ENCODE data around the gene PSMB2.

PSMB2 gene

GRCh38 chr1:35559317-35559944 is 81.9 kb downstream of the PSMB2 start (continued):
- TF ChIP-seq, protein P1, sequence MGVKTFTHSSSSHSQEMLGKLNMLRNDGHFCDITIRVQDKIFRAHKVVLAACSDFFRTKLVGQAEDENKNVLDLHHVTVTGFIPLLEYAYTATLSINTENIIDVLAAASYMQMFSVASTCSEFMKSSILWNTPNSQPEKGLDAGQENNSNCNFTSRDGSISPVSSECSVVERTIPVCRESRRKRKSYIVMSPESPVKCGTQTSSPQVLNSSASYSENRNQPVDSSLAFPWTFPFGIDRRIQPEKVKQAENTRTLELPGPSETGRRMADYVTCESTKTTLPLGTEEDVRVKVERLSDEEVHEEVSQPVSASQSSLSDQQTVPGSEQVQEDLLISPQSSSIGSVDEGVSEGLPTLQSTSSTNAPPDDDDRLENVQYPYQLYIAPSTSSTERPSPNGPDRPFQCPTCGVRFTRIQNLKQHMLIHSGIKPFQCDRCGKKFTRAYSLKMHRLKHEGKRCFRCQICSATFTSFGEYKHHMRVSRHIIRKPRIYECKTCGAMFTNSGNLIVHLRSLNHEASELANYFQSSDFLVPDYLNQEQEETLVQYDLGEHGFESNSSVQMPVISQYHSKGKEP (tag by site-specific recombination; IDR thresholded peaks at IDR 0.05), result no peak

DNA sequence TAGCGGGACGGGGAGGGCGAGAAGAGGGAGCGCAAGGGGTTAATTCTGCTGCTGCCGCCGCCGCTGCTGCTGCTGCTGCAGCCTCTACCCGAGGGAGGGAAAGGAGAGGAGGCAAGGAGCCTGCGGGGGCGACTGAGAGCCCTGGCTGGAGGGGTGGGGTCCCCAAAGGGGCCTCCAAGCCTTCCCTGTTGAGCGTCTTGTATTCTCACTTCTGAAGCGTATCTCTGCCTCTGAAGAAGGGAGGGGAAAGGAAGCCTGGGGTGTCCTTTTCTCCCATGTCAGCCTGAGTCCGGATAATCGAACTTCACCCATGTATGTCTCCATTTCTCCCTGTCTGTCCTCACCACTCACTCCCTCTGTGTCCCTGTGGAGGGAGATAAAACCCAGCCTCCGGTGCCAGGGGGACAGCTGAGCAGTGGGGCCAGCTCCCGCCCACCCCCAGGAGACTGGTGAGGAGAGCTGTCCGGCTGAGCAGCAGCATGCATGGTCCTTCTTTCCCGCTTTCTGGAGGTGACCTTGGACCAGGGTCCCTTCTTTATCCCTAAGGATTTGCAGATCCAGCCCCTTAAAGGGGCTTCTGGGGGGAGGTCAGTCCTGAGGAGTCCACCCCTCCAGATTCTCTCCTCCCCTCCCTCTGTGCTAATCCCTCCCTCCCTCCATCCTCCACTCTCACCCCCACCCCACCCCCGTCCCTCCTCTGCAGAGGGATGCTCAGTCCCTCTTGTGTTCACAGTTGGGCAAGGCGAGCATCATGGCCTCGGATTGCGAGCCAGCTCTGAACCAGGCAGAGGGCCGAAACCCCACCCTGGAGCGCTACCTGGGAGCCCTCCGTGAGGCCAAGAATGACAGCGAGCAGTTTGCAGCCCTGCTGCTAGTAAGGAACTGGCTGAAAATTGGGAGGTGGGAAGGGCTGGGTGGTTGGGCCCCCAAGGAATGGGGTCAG is 82.7 kb downstream of the PSMB2 start:
- H3K27ac ChIP-seq (ENCODE audit: extremely low read depth, low read depth, low read length), result peak overlapping the region; percentile 96; the same call in 1 of the 2 replicates
- H3K4me1 ChIP-seq (ENCODE audit: control insufficient read depth, insufficient read depth, low read length), result peaks cover 27% of the 10 kb centered on the region
- H3K4me3 ChIP-seq (ENCODE audit: low read depth, low read length), result peak overlapping the region; percentile 95
- H3K9me3 ChIP-seq (ENCODE audit: control insufficient read depth, insufficient read depth, low read depth, low read length), result no peaks in the 10 kb centered on the region
- peaks cover 0 to 52% of the 10 kb centered on the region in 2 experiments; a peak in 2 of 3 replicates for H3K36me3 ChIP-seq (ENCODE audit: control insufficient read depth in 2 of 2, insufficient read depth in 1 of 2, low read length in 2 of 2)
- ChIA-PET POLR2A (interaction anchor here (0.7 to 2.0 kb wide), 6 partner anchors 10 to 366 kb away, joined by 3 to 22 read pairs (median 4); partner anchors contain the start of genes CLSPN, SFPQ and TFAP2E), CTCF (interaction anchor here (0.5 to 1.5 kb wide), 6 partner anchors 10 to 591 kb away, joined by 3 to 4 read pairs (median 3); partner anchors contain the start of gene TRAPPC3)
- no peak for TF ChIP-seq ZNF37A (tag by site-specific recombination; IDR thresholded peaks at IDR 0.05)
- no peak for TF ChIP-seq ZNF549 (tag by site-specific recombination; IDR thresholded peaks at IDR 0.05)
- TF ChIP-seq ZNF501 (tag by site-specific recombination; IDR thresholded peaks at IDR 0.05), result no peak
- no peak for TF ChIP-seq ZNF530 (tag by site-specific recombination; IDR thresholded peaks at IDR 0.05; ENCODE audit: low read depth)
- no peak for TF ChIP-seq OVOL3 (tag by site-specific recombination; IDR thresholded peaks at IDR 0.05)
- TF ChIP-seq GFI1B (tag by site-specific recombination; IDR thresholded peaks at IDR 0.05), result no peak
- no peak for TF ChIP-seq ZNF391 (tag by site-specific recombination; IDR thresholded peaks at IDR 0.05; ENCODE audit: borderline replicate concordance, low read depth)
- no peak for TF ChIP-seq ZBTB10 (tag by site-specific recombination; IDR thresholded peaks at IDR 0.05)
- no peak for TF ChIP-seq ZFP3 (tag by site-specific recombination; IDR thresholded peaks at IDR 0.05; ENCODE audit: low read depth)
- no peak for TF ChIP-seq ZNF544 (tag by site-specific recombination; IDR thresholded peaks at IDR 0.05)
- TF ChIP-seq GLIS2 (tag by site-specific recombination; IDR thresholded peaks at IDR 0.05), result peak; percentile 77
- TF ChIP-seq ZNF626 (tag by site-specific recombination; IDR thresholded peaks at IDR 0.05), result no peak
- TF ChIP-seq ZNF658 (tag by site-specific recombination; IDR thresholded peaks at IDR 0.05), result no peak
- TF ChIP-seq SCRT2 (tag by site-specific recombination; IDR thresholded peaks at IDR 0.05), result no peak
- TF ChIP-seq TRIM28 (IDR thresholded peaks at IDR 0.05; ENCODE audit: borderline replicate concordance, low read length), result no peak
- no peak for TF ChIP-seq MEIS1 (CRISPR knock-in tag; IDR thresholded peaks at IDR 0.05; ENCODE audit: borderline replicate concordance)
- TF ChIP-seq SP2 (tag by site-specific recombination; IDR thresholded peaks at IDR 0.05), result peak; percentile 64
- TF ChIP-seq SALL2 (tag by site-specific recombination; IDR thresholded peaks at IDR 0.05; ENCODE audit: borderline replicate concordance), result no peak
- no peak for TF ChIP-seq ZBTB26 (tag by site-specific recombination; optimal IDR thresholded peaks at IDR 0.05)
- no peak for TF ChIP-seq ZNF302 (tag by site-specific recombination; IDR thresholded peaks at IDR 0.05; ENCODE audit: low read depth)
- TF ChIP-seq SP7 (tag by site-specific recombination; IDR thresholded peaks at IDR 0.05), result no peak
- TF ChIP-seq HOXC10 (CRISPR knock-in tag; IDR thresholded peaks at IDR 0.05), result no peak
- TF ChIP-seq ZNF830 (tag by site-specific recombination; IDR thresholded peaks at IDR 0.05; ENCODE audit: low read depth), result no peak
- no peak for TF ChIP-seq GLI4 (tag by site-specific recombination; IDR thresholded peaks at IDR 0.05)
- no peak for TF ChIP-seq ZBTB7A (tag by site-specific recombination; IDR thresholded peaks at IDR 0.05; ENCODE audit: low read depth)
- peak; percentile 46; the same call in 1 of the 2 replicates for TF ChIP-seq ZNF398 (tag by site-specific recombination; IDR thresholded peaks at IDR 0.05)
- TF ChIP-seq ZNF404 (tag by site-specific recombination; IDR thresholded peaks at IDR 0.05), result no peak
- no peak for TF ChIP-seq ZNF140 (tag by site-specific recombination; IDR thresholded peaks at IDR 0.05)

All from HEK293 (cell line).